Glutamatergic neuron (in vitro differentiated cells): ENCODE data around the gene SLC7A8. TPM values are rescaled to one million over a fixed set of nuclear protein-coding genes. Genes with fewer than 3 reads are reported as not detected.

Source experiments
- DNase-seq: peaks from one replicate; pipeline ENCODE4 v3.0.0; 2022
- H3K27ac Mint-ChIP-seq: one replicate; pipeline ENCODE4 v1.8.0; 2020; ENCODE audit warnings: mild to moderate bottlenecking, mixed read lengths, inconsistent platforms; ENCODE audit not compliant: unreplicated experiment
- H3K27me3 Mint-ChIP-seq: one replicate; pipeline ENCODE4 v1.8.0; 2020; ENCODE audit warnings: mild to moderate bottlenecking, moderate library complexity, mixed read lengths, inconsistent platforms; ENCODE audit not compliant: unreplicated experiment
- H3K36me3 Mint-ChIP-seq: one replicate; pipeline ENCODE4 v1.8.0; 2020; ENCODE audit warnings: mild to moderate bottlenecking, mixed read lengths, inconsistent platforms; ENCODE audit not compliant: unreplicated experiment
- H3K4me1 Mint-ChIP-seq: one replicate; pipeline ENCODE4 v1.8.0; 2020; ENCODE audit warnings: mild to moderate bottlenecking, low read depth, mixed read lengths, inconsistent platforms; ENCODE audit not compliant: unreplicated experiment
- H3K4me3 Mint-ChIP-seq: one replicate; pipeline ENCODE4 v1.8.0; 2020; ENCODE audit warnings: mild to moderate bottlenecking, mixed read lengths, inconsistent platforms; ENCODE audit not compliant: unreplicated experiment
- H3K9me3 Mint-ChIP-seq: one replicate; pipeline ENCODE4 v1.8.0; 2020; ENCODE audit warnings: mild to moderate bottlenecking, moderate library complexity, mixed read lengths, inconsistent platforms; ENCODE audit not compliant: unreplicated experiment
- CTCF ChIP-seq: fragments of 200-600 bp; sonication (generic); IDR thresholded peaks from one replicate; pipeline ENCODE4 v1.5.0; 2021; ENCODE audit not compliant: partially characterized antibody, unreplicated experiment
- total RNA-seq: library from RNA; stranded (reverse); fragmentation: NEBNext Ultra II Directional; extraction: Animal tissue kit (Norgen Biotek cat#: 25700); gene quantifications from one replicate; pipeline ENCODE4 v1.2.1, GENCODE V29; 2021; ENCODE audit not compliant: unreplicated experiment

SLC7A8 gene
- total RNA-seq, 1 donor from 2014 or later: 7.9 TPM

GRCh38 chr14:23122086-23122485, 61.4 kb downstream of the SLC7A8 start:
- TF ChIP-seq CTCF: no peak
- H3K27ac Mint-ChIP-seq: no peak overlapping the region
- H3K4me1 Mint-ChIP-seq: peaks cover 9% of the 10 kb centered on the region
- peaks cover 9% of the 10 kb centered on the region for H3K9me3 Mint-ChIP-seq
- peaks cover 4% of the 10 kb centered on the region for H3K27me3 Mint-ChIP-seq
- DNase-seq: no peak
- peaks cover 4% of the 10 kb centered on the region for H3K36me3 Mint-ChIP-seq
- H3K4me3 Mint-ChIP-seq: no peak overlapping the region

GRCh38 chr14:23121361-23121771, 62.1 kb downstream of the SLC7A8 start:
- peak overlapping the region; percentile 69 for H3K27ac Mint-ChIP-seq
- H3K27me3 Mint-ChIP-seq: peaks cover 4% of the 10 kb centered on the region
- H3K4me1 Mint-ChIP-seq: peaks cover 9% of the 10 kb centered on the region
- H3K36me3 Mint-ChIP-seq: peaks cover 4% of the 10 kb centered on the region
- DNase-seq: no peak
- peaks cover 9% of the 10 kb centered on the region for H3K9me3 Mint-ChIP-seq
- H3K4me3 Mint-ChIP-seq: no peak overlapping the region
- no peak for TF ChIP-seq CTCF

- peak overlapping the region; percentile 65 for H3K4me3 Mint-ChIP-seq
- TF ChIP-seq CTCF: peak; percentile 99
- peaks cover 1% of the 10 kb centered on the region for H3K27me3 Mint-ChIP-seq
- H3K9me3 Mint-ChIP-seq: peaks cover 7% of the 10 kb centered on the region
- H3K27ac Mint-ChIP-seq: peak overlapping the region; percentile 69
- peaks cover 4% of the 10 kb centered on the region for H3K36me3 Mint-ChIP-seq
- H3K4me1 Mint-ChIP-seq: peaks cover 9% of the 10 kb centered on the region
- DNase-seq: peak; percentile 90
These were observed 62.8 kb downstream of the SLC7A8 start for GRCh38 chr14:23120541-23121251.

GRCh38 chr14:23119363-23120327, 63.8 kb downstream of the SLC7A8 start:
- Mint-ChIP-seq H3K27ac (peak overlapping the region; percentile 69), H3K4me1 (peaks cover 9% of the 10 kb centered on the region), H3K9me3 (peaks cover 7% of the 10 kb centered on the region), H3K27me3 (peaks cover 1% of the 10 kb centered on the region), H3K4me3 (no peak overlapping the region), H3K36me3 (peaks cover 4% of the 10 kb centered on the region)
- DNase-seq: no peak
- TF ChIP-seq CTCF: no peak
